Breast epithelium (tissue), 4 donors: Measurements from ENCODE around the gene BMX. TPM values are rescaled to one million over a fixed set of nuclear protein-coding genes. Genes with fewer than 3 reads are reported as not detected.

Experiments used
- DNase-seq, 2 donors: peaks; one replicate each; pipeline ENCODE4 v3.0.0-alpha.2; 2019; ENCODE audit warnings: low spot score in 2 of 2
- H3K27ac ChIP-seq, 2 donors: fragments of 200-600 bp; sonication (generic) in 1 of 2; one replicate each; pipeline ENCODE4 v1.5.1; 2016 to 2019; ENCODE audit warnings: mild to moderate bottlenecking in 1 of 2
- H3K27me3 ChIP-seq, 2 donors: fragments of 200-600 bp; sonication (generic) in 1 of 2; one replicate each; pipeline versions ENCODE4 v1.5.1 to v1.6.0; 2017 to 2019; ENCODE audit warnings: control low read depth in 1 of 2, mild to moderate bottlenecking in 1 of 2
- H3K36me3 ChIP-seq: fragments of 200-600 bp; one replicate; pipeline ENCODE4 v1.5.1; 2019
- H3K4me1 ChIP-seq, 2 donors: fragments of 200-600 bp; sonication (generic); one replicate each; pipeline ENCODE4 v1.5.1; 2016 to 2019; ENCODE audit warnings: control low read depth in 1 of 2
- H3K4me3 ChIP-seq, 3 donors: fragments of 200-600 bp; sonication (generic); 1 replicate in 2 of 3; 2 replicates in 1 of 3; pipeline ENCODE4 v1.5.1; 2016 to 2019; ENCODE audit warnings: mild to moderate bottlenecking in 3 of 3, moderate library complexity in 2 of 3
- H3K9me3 ChIP-seq, 2 donors: fragments of 200-600 bp; sonication (generic) in 1 of 2; one replicate each; pipeline ENCODE4 v1.5.1; 2016 to 2019; ENCODE audit warnings: control low read depth in 1 of 2
- POLR2A ChIP-seq: fragments of 450-650 bp; IDR thresholded peaks from one replicate; pipeline ENCODE4 v1.6.1; 2016; ENCODE audit warnings: antibody characterized with exemption, mild to moderate bottlenecking, moderate library complexity
- POLR2AphosphoS5 ChIP-seq, 3 donors: sonication (generic); formaldehyde crosslinking; IDR thresholded peaks; one replicate each; pipeline ENCODE4 v1.6.1; 2017; ENCODE audit warnings: antibody characterized with exemption in 3 of 3
- intact Hi-C: fragments of 100-400 bp; cut with DNase I; formaldehyde crosslinking; loops from one replicate; pipeline ENCODE4 v1.15.1; 2023; ENCODE audit warnings: low total_unique reads
- total RNA-seq, 3 donors: library from RNA; depleted of rRNA; stranded (reverse); fragments of >200 nt; gene quantifications; one replicate each; pipeline ENCODE4 v1.1.0, GENCODE V29; 2016
- TF ChIP-seq, protein P1 (sequence below), 3 donors: fragments of 450-650 bp; IDR thresholded peaks; one replicate each; pipeline ENCODE4 v1.5.1; 2016 to 2017; ENCODE audit warnings: antibody characterized with exemption in 3 of 3, mild to moderate bottlenecking in 3 of 3, moderate library complexity in 3 of 3

Gene BMX
- total RNA-seq, 3 donors from 2014 or later = 2.3 to 4.2 (median 3.9) TPM

DNA sequence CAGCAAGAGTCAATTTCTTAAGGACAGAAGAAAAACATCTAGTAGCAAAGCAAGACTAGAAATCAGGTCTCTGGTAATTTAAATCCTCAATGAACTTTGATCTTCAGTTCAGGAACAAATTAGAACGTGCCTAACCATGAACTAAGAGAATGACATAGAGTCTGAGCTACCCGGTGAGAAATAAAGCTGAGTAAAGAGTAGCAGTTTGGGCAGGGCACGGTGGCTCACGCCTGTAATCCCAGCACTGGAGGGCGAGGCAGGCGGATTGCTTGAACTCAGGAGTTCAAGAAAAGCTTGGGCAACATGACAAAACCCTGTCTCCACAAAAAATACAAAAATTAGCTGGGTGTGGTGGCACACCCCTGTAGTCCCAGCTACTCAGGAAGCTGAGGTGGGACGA lies 62.4 kb downstream of the BMX start:
- intact Hi-C loops = no loop called here
- H3K27me3 ChIP-seq = peaks cover 0 to 43% of the 10 kb centered on the region in 2 donors
- DNase-seq = no peak
- TF ChIP-seq, protein P1, sequence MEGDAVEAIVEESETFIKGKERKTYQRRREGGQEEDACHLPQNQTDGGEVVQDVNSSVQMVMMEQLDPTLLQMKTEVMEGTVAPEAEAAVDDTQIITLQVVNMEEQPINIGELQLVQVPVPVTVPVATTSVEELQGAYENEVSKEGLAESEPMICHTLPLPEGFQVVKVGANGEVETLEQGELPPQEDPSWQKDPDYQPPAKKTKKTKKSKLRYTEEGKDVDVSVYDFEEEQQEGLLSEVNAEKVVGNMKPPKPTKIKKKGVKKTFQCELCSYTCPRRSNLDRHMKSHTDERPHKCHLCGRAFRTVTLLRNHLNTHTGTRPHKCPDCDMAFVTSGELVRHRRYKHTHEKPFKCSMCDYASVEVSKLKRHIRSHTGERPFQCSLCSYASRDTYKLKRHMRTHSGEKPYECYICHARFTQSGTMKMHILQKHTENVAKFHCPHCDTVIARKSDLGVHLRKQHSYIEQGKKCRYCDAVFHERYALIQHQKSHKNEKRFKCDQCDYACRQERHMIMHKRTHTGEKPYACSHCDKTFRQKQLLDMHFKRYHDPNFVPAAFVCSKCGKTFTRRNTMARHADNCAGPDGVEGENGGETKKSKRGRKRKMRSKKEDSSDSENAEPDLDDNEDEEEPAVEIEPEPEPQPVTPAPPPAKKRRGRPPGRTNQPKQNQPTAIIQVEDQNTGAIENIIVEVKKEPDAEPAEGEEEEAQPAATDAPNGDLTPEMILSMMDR (IDR thresholded peaks at IDR 0.05) = no peak
- no peak for TF ChIP-seq POLR2AphosphoS5 (IDR thresholded peaks at IDR 0.05)
- H3K27ac ChIP-seq = no peak overlapping the region
- H3K36me3 ChIP-seq = no peaks in the 10 kb centered on the region
- H3K4me1 ChIP-seq = no peaks in the 10 kb centered on the region
- H3K9me3 ChIP-seq = no peaks in the 10 kb centered on the region
- no peak overlapping the region for H3K4me3 ChIP-seq

DNA sequence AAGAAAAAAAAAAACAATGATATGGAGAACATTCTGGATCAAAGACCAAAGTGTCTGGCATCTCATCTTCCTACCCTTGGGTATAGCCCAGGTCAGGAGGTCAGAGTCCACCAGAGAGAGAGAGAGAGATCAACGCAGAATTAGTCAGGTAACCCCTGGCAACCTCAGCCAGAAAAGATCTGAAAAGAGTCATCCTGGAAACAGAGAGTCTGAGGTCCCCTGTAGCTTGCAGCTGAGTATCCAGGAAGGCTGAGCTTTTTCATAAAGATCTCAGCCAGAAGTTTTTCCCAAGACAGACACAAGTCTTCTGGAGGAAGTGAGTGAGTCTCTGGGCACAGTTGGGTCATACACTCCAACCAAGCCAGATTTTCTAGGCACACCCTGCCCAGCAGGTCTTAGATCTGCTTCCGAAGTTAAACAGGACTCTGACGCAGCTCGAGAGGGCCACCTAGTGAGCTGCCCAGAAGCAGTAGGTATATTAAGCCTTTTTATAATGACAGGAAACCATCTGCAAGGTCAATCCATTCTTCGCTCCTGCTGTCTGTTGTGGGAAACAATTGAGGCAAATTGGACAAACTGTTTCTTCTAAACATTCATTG lies 64.5 kb downstream of the BMX start:
- Histone ChIP-seq H3K36me3 (no peaks in the 10 kb centered on the region), H3K4me1 (no peaks in the 10 kb centered on the region), H3K9me3 (no peaks in the 10 kb centered on the region), H3K27ac (no peak overlapping the region), H3K4me3 (no peak overlapping the region), H3K27me3 (peaks cover 0 to 49% of the 10 kb centered on the region in 2 donors)
- no peak for TF ChIP-seq POLR2AphosphoS5 (IDR thresholded peaks at IDR 0.05)
- TF ChIP-seq, protein P1 (IDR thresholded peaks at IDR 0.05) = peak in 2 of 3 donors; percentile 43 to 61
- intact Hi-C loops = no loop called here
- DNase-seq = peak; percentile 52 to 66

DNA sequence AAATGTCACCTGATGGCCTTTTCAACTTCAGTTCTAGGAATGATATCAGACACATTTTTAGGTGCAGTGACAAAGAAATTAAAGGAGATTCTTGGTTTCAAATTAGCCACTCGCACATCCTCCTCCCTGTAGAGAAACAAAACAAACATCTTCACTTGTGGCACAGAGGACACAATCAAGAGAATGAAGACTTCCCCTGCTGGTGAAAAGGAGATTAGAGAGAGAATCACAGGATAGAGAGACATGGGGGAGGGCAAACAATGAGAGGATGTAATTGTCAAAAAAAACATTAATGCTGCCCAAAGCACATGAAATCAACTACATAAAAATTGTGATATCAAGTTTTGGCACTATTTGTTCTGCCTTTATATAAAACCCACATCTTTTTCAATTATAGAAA lies 65.6 kb downstream of the BMX start:
- TF ChIP-seq POLR2AphosphoS5 (IDR thresholded peaks at IDR 0.05) (no peak), POLR2A (no peak)
- TF ChIP-seq, protein P1 (IDR thresholded peaks at IDR 0.05) = no peak
- Histone ChIP-seq H3K9me3 (no peaks in the 10 kb centered on the region), H3K4me1 (no peaks in the 10 kb centered on the region), H3K4me3 (no peak overlapping the region), H3K27me3 (peaks cover 0 to 49% of the 10 kb centered on the region in 2 donors), H3K27ac (no peak overlapping the region), H3K36me3 (no peaks in the 10 kb centered on the region)
- DNase-seq = no peak
- intact Hi-C loops = no loop called here

DNA sequence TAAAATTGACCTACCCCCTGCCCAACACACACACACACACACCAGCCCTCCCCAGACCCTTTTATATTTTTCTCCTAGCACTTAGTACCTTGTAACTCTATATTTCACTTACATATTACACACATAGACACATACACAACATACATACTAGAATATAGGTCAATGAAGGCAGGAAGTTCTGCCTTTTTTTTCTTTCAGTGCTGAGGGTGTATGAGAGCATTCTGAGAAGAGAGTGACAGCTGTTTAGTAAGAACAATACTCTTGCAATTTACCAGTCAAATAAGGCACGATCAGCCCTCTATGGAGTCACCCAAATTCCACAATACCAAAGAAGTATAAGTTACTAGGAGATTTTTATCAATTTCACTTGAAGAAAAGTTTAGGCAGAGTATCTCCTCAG lies 66.7 kb downstream of the BMX start:
- no peak for DNase-seq
- H3K27me3 ChIP-seq = peaks cover 0 to 53% of the 10 kb centered on the region in 2 donors
- no peak overlapping the region for H3K4me3 ChIP-seq
- intact Hi-C loops = no loop called here
- no peak overlapping the region for H3K27ac ChIP-seq
- H3K36me3 ChIP-seq = no peaks in the 10 kb centered on the region
- H3K9me3 ChIP-seq = no peaks in the 10 kb centered on the region
- H3K4me1 ChIP-seq = no peaks in the 10 kb centered on the region
- TF ChIP-seq POLR2AphosphoS5 (IDR thresholded peaks at IDR 0.05) (no peak), POLR2A (no peak)
- TF ChIP-seq, protein P1 (IDR thresholded peaks at IDR 0.05) = no peak

DNA sequence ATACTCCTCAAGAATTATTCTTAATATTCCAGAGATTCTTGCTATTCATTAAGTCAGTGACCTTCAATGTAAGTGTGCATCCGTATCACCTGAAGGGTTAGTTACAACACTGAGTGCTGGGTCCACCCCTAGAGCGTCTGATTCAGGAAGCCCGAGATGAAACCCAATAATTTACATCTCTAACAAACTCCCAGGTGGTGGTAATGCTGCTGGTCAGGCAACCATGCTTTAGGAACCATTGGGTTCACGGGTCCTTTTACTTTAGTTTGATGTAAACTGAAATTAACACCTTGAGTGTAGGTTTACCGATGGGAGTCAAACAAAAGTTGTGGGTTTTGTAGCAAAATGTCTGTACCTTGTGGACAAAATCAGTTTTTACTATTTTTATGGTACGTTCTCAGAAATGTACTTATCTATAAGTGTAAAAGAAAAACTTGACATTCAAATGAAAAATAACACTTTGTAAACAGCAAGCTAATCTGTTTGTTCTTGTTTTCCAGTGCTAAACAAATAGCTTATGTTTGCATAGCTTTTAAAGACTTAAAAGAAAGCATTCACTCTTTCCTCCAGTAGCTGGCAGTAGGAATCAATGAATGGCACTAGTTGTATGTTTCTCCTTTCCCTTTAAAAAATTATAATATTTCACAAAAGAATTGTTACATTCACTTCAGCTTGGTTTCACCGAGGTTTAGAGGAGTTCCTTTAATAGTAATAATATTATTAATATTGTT lies 67.4 kb downstream of the BMX start:
- Histone ChIP-seq H3K27me3 (peaks cover 0 to 53% of the 10 kb centered on the region in 2 donors), H3K36me3 (no peaks in the 10 kb centered on the region), H3K9me3 (no peaks in the 10 kb centered on the region), H3K4me3 (no peak overlapping the region), H3K4me1 (no peaks in the 10 kb centered on the region), H3K27ac (no peak overlapping the region)
- intact Hi-C loops = no loop called here
- DNase-seq = no peak
- no peak for TF ChIP-seq POLR2AphosphoS5 (IDR thresholded peaks at IDR 0.05)
- TF ChIP-seq, protein P1 (IDR thresholded peaks at IDR 0.05) = no peak
- TF ChIP-seq POLR2A = no peak
